GM12864 (cell line): ENCODE data around the gene KRTAP10-8.

ENCODE experiments used
- DNase-seq: peaks from one replicate; pipeline ENCODE4 v3.0.0-alpha.2; 2011; ENCODE audit warnings: low read depth
- H3K4me3 ChIP-seq: 2 replicates; pipeline ENCODE4 v1.5.1; 2011; ENCODE audit warnings: mild to moderate bottlenecking, low read depth, low read length, control low read depth
- TF ChIP-seq, protein P1 (sequence below): IDR thresholded peaks from 2 replicates; pipeline ENCODE4 v1.5.1; 2011; ENCODE audit warnings: low read depth, mild to moderate bottlenecking, moderate library complexity, low read length, control low read depth, inconsistent platforms; ENCODE audit errors: missing control alignments

Gene KRTAP10-8

DNA sequence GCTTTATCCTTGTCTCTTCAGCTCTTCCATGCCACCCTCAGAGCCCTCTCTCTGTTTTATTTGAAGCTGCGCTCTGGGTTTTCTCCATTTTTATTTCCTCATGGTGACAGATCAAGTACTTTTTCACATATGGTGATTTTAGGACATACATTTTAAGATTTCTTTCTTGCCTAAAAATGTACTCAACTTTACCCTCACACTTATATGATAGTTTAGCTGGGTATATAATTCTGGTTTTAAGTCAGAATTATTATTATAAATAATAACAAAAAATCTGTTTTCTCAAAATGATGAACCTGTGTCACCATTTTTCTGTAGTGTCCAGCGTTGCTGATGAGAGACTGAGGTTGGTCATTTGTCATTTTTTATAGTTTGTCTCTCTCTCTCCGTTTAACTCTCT lies 30.7 kb upstream of the KRTAP10-8 start:
- TF ChIP-seq, protein P1, sequence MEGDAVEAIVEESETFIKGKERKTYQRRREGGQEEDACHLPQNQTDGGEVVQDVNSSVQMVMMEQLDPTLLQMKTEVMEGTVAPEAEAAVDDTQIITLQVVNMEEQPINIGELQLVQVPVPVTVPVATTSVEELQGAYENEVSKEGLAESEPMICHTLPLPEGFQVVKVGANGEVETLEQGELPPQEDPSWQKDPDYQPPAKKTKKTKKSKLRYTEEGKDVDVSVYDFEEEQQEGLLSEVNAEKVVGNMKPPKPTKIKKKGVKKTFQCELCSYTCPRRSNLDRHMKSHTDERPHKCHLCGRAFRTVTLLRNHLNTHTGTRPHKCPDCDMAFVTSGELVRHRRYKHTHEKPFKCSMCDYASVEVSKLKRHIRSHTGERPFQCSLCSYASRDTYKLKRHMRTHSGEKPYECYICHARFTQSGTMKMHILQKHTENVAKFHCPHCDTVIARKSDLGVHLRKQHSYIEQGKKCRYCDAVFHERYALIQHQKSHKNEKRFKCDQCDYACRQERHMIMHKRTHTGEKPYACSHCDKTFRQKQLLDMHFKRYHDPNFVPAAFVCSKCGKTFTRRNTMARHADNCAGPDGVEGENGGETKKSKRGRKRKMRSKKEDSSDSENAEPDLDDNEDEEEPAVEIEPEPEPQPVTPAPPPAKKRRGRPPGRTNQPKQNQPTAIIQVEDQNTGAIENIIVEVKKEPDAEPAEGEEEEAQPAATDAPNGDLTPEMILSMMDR = no peak
- no peak for DNase-seq
- no peak overlapping the region for H3K4me3 ChIP-seq

DNA sequence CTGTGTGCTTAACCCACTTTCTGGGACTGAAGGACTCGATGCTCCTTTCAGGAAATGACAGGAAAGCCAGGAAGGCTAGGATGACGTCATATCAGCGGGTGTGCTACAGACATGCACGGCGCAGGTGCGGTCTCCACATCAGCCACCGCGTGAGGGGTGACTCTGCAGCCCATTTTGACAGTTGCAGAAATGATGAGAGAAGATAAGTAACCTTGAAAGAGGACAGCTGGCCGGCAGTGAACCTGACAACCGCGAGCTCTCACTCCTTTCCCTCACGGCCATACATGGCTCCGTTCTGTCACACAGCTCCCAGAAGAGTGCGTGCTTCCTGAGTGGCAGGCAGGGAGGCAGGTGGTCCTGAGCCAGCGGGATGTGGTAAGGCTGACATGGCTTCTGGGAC lies 29.8 kb upstream of the KRTAP10-8 start:
- DNase-seq = no peak
- H3K4me3 ChIP-seq = no peak overlapping the region
- TF ChIP-seq, protein P1 = no peak

DNA sequence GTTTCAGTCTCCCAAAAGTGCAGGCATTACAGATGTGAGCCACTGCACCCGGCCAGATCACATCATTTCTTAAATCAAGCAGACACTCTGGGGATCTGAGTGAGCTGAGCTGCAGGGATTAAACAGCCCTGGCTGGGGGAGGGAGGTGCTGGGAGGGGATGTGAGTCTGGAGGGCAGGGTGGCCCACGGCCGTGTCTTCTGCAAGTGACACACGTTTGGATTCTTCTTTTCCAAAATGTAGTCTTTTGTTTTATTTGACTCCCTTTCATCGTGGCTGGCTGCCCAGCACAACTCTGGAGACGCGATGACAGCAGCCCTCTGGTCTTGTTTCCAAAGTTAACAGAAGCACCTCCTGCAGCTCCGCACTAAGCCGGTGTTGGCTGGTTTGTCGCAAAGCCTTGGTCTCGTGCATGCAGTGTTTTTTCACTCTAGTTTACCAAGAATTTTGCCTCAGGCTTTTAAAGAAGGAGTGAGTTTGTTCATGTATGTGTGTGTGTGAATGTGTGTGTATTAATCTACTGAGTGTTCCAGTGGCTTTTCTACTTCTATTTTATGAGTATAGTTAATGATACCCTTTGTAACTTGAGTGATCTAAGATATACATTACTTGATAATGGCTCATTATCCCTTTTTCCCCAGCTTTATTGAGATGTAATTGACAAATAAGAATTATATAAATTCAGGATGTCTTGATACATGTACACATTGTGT lies 28.6 kb upstream of the KRTAP10-8 start:
- no peak overlapping the region for H3K4me3 ChIP-seq
- TF ChIP-seq, protein P1 = no peak
- DNase-seq = no peak

DNA sequence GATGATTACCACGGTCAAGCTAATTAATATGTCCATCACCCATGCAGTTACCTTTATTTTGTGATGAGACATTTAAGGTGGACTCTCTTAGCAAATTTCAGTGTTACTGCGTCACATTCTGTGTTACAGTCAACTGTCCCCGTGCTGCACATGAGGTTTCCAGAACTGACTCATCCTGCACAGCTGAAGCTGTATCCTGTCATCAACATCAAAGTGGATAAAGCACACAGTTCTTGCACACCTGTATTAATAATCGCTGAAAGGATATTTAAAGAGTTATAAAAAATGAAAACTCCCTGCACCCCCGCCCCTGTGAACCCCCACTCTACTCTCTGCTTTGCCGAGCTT lies 28.1 kb upstream of the KRTAP10-8 start:
- H3K4me3 ChIP-seq = no peak overlapping the region
- no peak for DNase-seq
- TF ChIP-seq, protein P1 = no peak

DNA sequence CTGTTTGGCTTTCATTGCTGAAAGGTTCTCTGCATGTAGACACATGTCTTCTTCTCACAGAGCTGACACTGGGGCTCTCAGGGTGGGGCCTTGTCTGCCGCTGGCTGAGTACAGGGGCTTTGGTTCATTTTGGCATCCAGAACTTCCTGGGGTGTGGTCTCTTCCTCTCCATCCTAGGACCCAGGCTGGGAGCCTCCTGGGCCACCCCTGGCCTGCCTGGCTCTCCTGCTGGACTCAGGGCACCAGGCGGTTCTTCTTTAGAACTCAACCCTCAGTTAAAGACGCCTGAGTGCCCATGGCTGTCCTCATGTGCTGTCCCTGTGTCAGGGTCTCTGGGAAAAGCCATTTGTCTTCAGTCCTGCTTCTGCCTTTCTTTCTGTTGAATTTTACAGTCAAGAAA lies 26.0 kb upstream of the KRTAP10-8 start:
- TF ChIP-seq, protein P1 = no peak
- no peak for DNase-seq

DNA sequence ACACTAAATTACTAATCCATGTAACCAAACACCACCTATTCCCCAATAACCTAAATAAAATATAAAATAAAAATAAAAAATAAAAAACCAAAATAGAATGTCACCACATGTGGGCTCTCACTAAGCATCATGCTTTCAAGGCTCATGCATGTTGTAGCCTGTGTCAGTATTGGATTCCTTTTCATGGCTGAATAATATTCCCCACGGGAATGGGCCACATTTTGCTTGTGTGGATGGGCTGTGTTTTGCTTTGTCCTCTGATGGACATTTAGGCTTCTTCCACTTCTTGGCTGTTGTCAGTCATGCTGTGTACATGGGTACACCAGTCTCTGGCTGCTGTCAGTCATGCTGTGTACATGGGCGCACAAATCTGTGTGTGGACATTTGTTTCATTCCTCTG lies 22.8 kb upstream of the KRTAP10-8 start:
- no peak overlapping the region for H3K4me3 ChIP-seq
- TF ChIP-seq, protein P1 = no peak
- no peak for DNase-seq

More for the DNA sequence above, 26.0 kb upstream of the KRTAP10-8 start:
- no peak overlapping the region for H3K4me3 ChIP-seq
